Measurements from ENCODE around the gene ANKRD7.
"Not testable (repeated sequence)": the region's sequence is repeated elsewhere in the genome, so short reads cannot be mapped to it uniquely, and the experiment has no call there.

ANKRD7 gene

GRCh38 chr7:118233799-118234198 is 9.3 kb downstream of the ANKRD7 start:
- no peak for FAIRE-seq
- no peak for DNase-seq (ENCODE audit: low spot score)

DNA sequence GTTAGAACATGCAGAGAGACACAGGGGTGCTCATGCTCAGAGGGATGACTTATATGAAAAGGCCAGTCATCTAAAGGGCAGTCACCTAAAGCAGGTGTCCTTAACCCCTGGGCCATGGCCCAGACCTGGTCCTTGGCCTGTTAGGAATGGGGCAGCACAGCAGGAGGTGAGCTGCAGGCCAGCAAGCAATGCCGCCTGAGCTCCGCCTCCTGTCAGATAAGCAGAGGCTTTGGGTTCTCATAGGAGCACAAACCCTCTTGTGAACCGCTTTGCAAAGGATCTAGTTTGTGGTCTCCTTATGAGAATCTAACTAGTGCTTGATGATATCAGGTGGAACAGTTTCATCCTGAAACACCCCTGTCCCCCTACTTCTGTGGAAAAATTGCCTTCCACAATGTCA is 14.5 kb downstream of the ANKRD7 start:
- DNase-seq (ENCODE audit: low spot score) (no peak), FAIRE-seq (no peak)

DNA sequence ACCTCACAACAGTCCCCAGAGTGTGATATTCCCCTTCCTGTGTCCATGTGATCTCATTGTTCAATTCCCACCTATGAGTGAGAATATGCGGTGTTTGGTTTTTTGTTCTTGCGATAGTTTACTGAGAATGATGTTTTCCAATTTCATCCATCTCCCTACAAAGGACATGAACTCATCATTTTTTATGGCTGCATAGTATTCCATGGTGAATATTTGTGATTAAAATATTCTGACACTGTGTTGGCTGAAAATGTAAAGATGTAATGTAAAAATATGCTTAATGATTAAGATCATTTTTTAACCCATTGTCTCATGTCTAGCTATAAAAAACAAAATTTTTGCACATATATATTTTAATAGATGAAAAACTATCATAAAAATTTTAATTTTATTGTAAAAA is 15.8 kb downstream of the ANKRD7 start:
- FAIRE-seq = peak; percentile 71
- not testable (repeated sequence) for DNase-seq (ENCODE audit: low spot score)

DNA sequence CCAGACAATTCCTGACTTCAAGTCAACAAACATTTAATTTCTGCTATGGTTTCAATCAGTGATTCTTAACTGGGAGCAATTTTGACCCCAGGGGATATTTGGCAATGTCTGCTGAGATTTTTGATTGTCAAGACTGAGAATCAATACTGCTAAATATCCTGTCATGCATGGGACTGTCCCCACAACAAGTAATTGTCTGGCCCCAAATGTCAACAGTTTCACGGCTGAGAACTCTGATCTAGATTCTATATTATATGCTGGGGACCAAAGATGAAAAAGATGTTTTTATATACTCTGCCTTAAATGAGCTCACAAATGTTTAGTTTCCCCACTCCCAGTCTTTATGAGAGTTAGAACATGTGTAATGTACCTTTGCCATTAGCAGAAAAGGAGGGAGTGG is 19.2 kb downstream of the ANKRD7 start:
- FAIRE-seq = no peak
- DNase-seq (ENCODE audit: low spot score) = no peak

DNA sequence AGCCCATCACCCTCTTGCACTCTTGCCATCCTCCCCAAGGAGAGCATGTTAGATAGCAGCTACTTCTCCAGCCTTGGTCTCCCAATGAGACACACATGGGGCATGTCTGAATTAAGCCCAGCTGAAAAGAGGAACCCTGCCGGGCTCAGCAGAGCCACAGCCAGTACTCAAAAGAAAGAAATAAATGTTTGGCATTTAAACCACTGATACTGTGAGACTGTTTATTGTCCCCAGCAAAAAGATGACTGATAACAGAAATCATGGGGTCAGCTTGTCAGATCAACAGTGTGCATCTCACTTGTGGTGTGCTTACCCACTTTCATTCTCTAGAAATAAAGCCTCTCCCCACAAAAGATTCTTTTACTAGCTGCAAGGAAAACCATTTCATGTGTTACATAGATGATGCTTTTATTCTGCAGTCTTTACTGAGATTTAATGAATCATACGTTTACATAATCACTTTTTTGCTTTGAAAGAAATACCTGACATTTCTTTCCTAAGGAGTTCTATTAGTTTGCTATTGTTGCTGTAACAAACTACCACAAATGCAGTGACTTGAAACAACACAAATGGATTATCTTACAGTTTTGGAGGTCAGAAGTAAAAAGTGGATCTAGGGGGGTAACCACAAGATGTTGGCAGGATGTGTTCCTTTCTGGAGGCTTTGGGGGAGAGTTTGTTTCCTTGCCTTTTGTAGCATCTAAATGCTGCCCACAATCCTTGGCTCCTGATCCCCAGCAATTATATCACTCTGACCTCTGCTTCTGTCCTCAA is 20.9 kb downstream of the ANKRD7 start:
- FAIRE-seq (no peak), DNase-seq (ENCODE audit: low spot score) (no peak)

DNA sequence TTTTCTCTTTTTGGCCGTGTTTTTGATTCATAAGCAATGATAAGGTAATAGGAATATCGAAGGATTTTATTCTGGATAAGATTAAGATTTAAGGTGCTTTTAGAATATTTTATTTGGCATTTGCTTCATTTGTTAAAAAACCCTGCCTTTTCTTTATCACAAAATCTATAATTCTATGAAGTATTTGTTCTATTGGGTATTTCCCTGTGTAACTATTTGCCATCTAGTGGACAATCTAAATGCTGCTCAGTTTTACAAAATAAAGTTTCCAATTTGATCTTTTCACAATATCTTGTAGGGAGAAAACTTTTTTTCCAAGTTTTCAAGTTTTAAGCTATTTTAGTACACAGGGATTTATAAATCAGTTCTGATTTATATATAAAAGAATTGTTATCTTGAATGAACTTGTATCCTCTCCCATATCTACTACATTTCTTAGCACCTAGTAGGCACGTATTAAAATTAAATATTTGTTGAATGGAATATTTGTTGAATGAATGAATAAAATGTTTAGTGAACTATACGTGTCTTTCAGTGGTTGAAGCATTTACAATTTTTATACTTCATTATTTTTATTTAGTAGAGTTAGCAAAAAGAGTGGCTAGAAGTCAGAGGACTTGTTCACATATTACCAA is 26.5 kb downstream of the ANKRD7 start:
- no peak for DNase-seq (ENCODE audit: low spot score)
- peak; percentile 61 for FAIRE-seq

GRCh38 chr7:118252087-118252486 is 27.6 kb downstream of the ANKRD7 start:
- FAIRE-seq (no peak), DNase-seq (ENCODE audit: low spot score) (no peak)

DNA sequence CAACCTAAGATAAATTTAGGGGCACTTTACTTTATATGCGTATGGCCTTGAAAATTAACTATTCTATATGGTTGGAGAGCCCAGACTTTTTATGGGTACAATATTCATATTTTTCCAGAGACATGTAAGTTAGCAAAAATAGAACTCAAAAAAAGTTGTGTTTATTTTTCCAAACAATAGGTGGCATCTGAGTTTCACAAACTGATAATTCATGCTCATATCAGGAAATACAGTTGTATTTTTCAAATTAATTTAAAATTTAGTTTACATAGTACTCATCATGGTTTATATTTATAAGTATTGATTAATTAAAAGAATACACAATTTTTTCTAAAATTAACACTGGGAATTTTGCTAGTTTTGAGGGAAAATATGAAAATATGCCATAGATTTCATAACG is 34.6 kb downstream of the ANKRD7 start:
- peak; percentile 50 for FAIRE-seq

GRCh38 chr7:118264836-118265235 is 40.3 kb downstream of the ANKRD7 start:
- FAIRE-seq = no peak

More for the DNA sequence above, 34.6 kb downstream of the ANKRD7 start:
- no peak for DNase-seq (ENCODE audit: low spot score)

GRCh38 chr7:118280319-118281012 is 56.0 kb downstream of the ANKRD7 start:
- DNase-seq (ENCODE audit: low spot score) (no peak), FAIRE-seq (no peak)

More at GRCh38 chr7:118264836-118265235, 40.3 kb downstream of the ANKRD7 start:
- DNase-seq (ENCODE audit: low spot score) = no peak

DNA sequence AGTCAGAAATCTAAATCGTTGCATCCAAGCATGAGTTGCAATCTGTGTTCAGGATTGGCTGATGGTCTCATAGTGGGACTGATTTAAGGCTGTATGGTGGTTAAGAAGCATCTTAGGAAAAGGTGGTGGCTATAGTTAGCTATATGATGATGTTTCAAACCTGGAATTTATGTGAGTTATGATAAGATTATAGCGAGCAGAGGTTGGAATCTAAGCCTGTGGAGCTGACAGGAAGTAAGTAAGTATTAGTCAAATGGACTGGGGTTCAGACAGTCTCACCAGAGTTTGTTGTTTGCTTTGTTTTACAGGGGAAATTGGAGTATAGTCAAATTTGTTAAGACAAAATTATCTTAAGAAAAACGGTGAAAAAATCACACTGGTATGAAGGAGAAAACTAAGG is 56.7 kb downstream of the ANKRD7 start:
- no peak for DNase-seq (ENCODE audit: low spot score)
- no peak for FAIRE-seq

- no peak for DNase-seq (ENCODE audit: low spot score)
- FAIRE-seq = no peak
These were observed 60.9 kb downstream of the ANKRD7 start for GRCh38 chr7:118285358-118285757.

- no peak for FAIRE-seq
- DNase-seq (ENCODE audit: low spot score) = no peak
These were observed 61.6 kb downstream of the ANKRD7 start for GRCh38 chr7:118286131-118286530.

DNA sequence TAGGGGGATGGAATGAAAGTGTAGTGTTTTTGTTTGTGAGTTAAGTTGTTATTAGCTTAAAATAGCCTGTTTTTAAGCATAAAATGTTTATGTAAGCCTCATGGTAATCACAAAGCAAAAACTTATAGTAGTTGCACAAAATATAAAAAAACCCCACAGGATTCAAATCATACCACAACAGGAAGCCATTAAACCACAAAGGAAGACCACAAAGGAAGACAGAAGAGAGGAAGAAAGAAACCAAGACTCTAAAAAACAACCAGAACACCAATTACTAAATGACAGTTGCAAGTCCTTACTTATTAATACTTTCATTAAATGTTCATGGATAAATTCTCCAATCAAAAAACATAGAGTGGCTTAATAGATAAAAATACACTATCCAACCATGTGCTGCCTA is 63.6 kb downstream of the ANKRD7 start:
- no peak for DNase-seq (ENCODE audit: low spot score)
- no peak for FAIRE-seq

DNA sequence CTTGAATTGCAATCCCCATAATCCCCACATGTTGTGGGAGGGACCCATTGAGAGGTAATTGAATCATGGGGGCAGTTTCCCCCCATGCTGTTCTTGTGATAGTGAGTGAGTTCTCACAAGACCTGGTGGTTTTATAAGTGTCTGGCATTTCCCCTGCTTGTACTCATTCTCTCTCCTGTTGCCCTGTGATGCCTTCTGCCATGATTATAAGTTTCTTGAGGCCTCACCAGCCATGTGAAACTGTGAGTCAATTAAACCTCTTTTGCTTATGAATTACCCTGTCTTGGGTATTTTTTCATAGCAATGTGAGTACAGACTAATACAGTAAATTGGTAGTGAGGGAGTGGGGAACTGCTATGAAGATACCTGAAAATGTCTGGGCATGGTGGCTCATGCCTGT is 65.0 kb downstream of the ANKRD7 start:
- no peak for FAIRE-seq
- no peak for DNase-seq (ENCODE audit: low spot score)

Measured in RCC 7860 (cell line).